SK-N-SH treated with all-trans-retinoic acid at 6 μM for 48 hours (cell line): ENCODE results near the gene TTC28.

Source experiments
- ATAC-seq: fragments of 200-7000 bp; cut with Tn5 transposase; 3 replicates; pipeline ENCODE4 v1.9.1; 2020; ENCODE audit warnings: mild to moderate bottlenecking, moderate library complexity
- ARNTL ChIP-seq: fragments of 450-650 bp; formaldehyde crosslinking; IDR thresholded peaks from 2 replicates; pipeline ENCODE4 v1.5.0; 2020; ENCODE audit warnings: low read depth, mild to moderate bottlenecking, moderate library complexity, borderline replicate concordance
- BACH2 ChIP-seq: fragments of 250-450 bp; sonication (Bioruptor Pico); IDR thresholded peaks from 2 replicates; pipeline ENCODE4 v1.9.0; 2021; ENCODE audit warnings: mild to moderate bottlenecking, borderline replicate concordance
- CSDC2 ChIP-seq: fragments of 250-450 bp; sonication (Bioruptor Pico); IDR thresholded peaks from 2 replicates; pipeline ENCODE4 v1.5.0; 2020; ENCODE audit warnings: mild to moderate bottlenecking, moderate library complexity
- CSRNP3 ChIP-seq: fragments of 250-450 bp; sonication (Bioruptor Pico); IDR thresholded peaks from 2 replicates; pipeline ENCODE4 v1.5.1; 2021; ENCODE audit warnings: mild to moderate bottlenecking, moderate library complexity
- PPARA ChIP-seq: fragments of 250-450 bp; sonication (Bioruptor Pico); IDR thresholded peaks from 2 replicates; pipeline ENCODE4 v1.5.0; 2020; ENCODE audit warnings: mild to moderate bottlenecking, borderline replicate concordance
- RARB ChIP-seq: fragments of 250-450 bp; sonication (Bioruptor Pico); IDR thresholded peaks from 2 replicates; pipeline ENCODE4 v1.8.0; 2021; ENCODE audit warnings: mild to moderate bottlenecking, moderate library complexity
- SNAI2 ChIP-seq: fragments of 250-450 bp; sonication (Bioruptor Pico); IDR thresholded peaks from 2 replicates; pipeline ENCODE4 v1.5.0; 2020; ENCODE audit warnings: mild to moderate bottlenecking, moderate library complexity
- TSHZ2 ChIP-seq: fragments of 250-450 bp; sonication (Bioruptor Pico); IDR thresholded peaks from 2 replicates; pipeline ENCODE4 v1.5.0; 2020; ENCODE audit warnings: mild to moderate bottlenecking, moderate library complexity
- ZC3H10 ChIP-seq: fragments of 250-450 bp; sonication (Bioruptor Pico); IDR thresholded peaks from 2 replicates; pipeline ENCODE4 v1.5.1; 2021; ENCODE audit warnings: mild to moderate bottlenecking, moderate library complexity
- ZFP3 ChIP-seq: fragments of 250-450 bp; sonication (Bioruptor Pico); IDR thresholded peaks from 2 replicates; pipeline ENCODE4 v1.5.0; 2020; ENCODE audit warnings: mild to moderate bottlenecking, moderate library complexity
- ZFP30 ChIP-seq: fragments of 450-650 bp; formaldehyde crosslinking; IDR thresholded peaks from 2 replicates; pipeline ENCODE4 v1.5.0; 2022; ENCODE audit warnings: mild to moderate bottlenecking, moderate library complexity
- ZNF565 ChIP-seq: fragments of 450-650 bp; formaldehyde crosslinking; conservative IDR thresholded peaks from 2 replicates; pipeline ENCODE4 v1.5.0; 2020; ENCODE audit warnings: low read depth, mild to moderate bottlenecking, moderate library complexity
- ZNF70 ChIP-seq: fragments of 450-650 bp; formaldehyde crosslinking; IDR thresholded peaks from 2 replicates; pipeline ENCODE4 v1.5.0; 2020; ENCODE audit warnings: mild to moderate bottlenecking, moderate library complexity
- TF ChIP-seq, protein P1 (sequence below): fragments of 250-450 bp; sonication (Bioruptor Pico); IDR thresholded peaks from 2 replicates; pipeline ENCODE4 v1.8.0; 2020; ENCODE audit warnings: mild to moderate bottlenecking, moderate library complexity, borderline replicate concordance
- TF ChIP-seq, protein P2 (sequence below): fragments of 250-450 bp; sonication (Bioruptor Pico); IDR thresholded peaks from 2 replicates; pipeline ENCODE4 v1.8.0; 2021; ENCODE audit warnings: low read depth, mild to moderate bottlenecking, moderate library complexity, borderline replicate concordance

Gene TTC28

DNA sequence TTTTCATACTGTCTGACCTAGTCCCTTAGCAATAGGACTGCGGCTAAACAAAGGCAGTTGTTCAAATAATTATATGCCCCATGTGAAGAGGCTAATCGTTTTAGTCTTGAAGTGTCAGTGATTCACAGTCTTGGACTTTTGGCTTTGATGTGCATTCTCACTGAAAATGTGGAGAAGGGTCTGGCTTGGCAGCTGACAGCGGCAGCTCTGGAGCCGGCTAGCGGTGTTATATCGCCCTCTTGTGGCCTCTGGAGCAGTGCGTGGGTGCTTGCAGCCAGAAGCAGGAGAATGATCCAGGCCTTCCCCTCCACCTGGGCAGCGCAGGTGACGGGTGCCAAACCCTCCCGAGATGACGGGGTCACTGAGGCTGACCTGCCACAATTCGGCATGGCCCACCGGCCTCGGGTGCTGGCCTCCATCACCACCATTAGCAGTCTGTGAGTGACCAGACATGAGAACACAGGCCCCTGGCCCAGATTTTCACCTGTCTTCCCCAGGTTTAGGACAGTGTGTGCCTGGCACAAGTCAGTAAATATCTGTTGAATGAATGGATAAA, 670.3 kb downstream of the TTC28 start (continued):
- TF ChIP-seq, protein P1, sequence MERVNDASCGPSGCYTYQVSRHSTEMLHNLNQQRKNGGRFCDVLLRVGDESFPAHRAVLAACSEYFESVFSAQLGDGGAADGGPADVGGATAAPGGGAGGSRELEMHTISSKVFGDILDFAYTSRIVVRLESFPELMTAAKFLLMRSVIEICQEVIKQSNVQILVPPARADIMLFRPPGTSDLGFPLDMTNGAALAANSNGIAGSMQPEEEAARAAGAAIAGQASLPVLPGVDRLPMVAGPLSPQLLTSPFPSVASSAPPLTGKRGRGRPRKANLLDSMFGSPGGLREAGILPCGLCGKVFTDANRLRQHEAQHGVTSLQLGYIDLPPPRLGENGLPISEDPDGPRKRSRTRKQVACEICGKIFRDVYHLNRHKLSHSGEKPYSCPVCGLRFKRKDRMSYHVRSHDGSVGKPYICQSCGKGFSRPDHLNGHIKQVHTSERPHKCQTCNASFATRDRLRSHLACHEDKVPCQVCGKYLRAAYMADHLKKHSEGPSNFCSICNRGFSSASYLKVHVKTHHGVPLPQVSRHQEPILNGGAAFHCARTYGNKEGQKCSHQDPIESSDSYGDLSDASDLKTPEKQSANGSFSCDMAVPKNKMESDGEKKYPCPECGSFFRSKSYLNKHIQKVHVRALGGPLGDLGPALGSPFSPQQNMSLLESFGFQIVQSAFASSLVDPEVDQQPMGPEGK = no peak
- TF ChIP-seq BACH2 (CRISPR knock-in tag) = no peak
- no peak for TF ChIP-seq ZC3H10 (CRISPR knock-in tag)
- no peak for TF ChIP-seq RARB (CRISPR knock-in tag)
- no peak for TF ChIP-seq ZFP3 (CRISPR knock-in tag)
- TF ChIP-seq, protein P2, sequence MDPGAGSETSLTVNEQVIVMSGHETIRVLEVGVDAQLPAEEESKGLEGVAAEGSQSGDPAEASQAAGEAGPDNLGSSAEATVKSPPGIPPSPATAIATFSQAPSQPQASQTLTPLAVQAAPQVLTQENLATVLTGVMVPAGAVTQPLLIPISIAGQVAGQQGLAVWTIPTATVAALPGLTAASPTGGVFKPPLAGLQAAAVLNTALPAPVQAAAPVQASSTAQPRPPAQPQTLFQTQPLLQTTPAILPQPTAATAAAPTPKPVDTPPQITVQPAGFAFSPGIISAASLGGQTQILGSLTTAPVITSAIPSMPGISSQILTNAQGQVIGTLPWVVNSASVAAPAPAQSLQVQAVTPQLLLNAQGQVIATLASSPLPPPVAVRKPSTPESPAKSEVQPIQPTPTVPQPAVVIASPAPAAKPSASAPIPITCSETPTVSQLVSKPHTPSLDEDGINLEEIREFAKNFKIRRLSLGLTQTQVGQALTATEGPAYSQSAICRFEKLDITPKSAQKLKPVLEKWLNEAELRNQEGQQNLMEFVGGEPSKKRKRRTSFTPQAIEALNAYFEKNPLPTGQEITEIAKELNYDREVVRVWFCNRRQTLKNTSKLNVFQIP (CRISPR knock-in tag) = no peak
- no peak for TF ChIP-seq ZFP30
- no peak for TF ChIP-seq PPARA (CRISPR knock-in tag)

GRCh38 chr22:28008649-28009048, 671.0 kb downstream of the TTC28 start:
- TF ChIP-seq ZFP3 (CRISPR knock-in tag) = no peak
- TF ChIP-seq, protein P1 = no peak
- TF ChIP-seq ZNF70 (CRISPR knock-in tag) = no peak
- TF ChIP-seq CSRNP3 (CRISPR knock-in tag) = no peak
- TF ChIP-seq PPARA (CRISPR knock-in tag) = no peak
- ATAC-seq = no peak

DNA sequence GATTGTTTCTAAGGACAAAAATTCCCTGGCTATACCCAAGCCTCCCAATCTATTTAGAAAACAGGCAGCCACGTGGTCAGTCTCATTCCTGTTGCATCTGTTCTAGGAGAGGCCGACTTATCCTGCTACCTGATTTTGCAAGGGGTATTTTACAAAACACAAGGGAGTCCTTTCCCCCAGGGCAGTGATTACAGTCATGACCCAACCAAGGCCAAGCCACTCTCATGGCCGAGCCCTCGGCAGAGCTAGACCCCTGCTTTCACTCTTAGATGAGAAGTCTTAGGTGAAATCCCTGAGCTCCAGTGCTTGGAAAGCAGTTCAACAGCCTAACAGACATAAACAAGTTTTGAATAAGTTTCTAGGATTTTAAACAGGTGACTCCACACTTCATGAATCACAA, 671.6 kb downstream of the TTC28 start:
- no peak for ATAC-seq
- TF ChIP-seq ARNTL (CRISPR knock-in tag) (no peak), SNAI2 (no peak), ZNF565 (CRISPR knock-in tag) (no peak)
- TF ChIP-seq, all 23 proteins: peak for 0

DNA sequence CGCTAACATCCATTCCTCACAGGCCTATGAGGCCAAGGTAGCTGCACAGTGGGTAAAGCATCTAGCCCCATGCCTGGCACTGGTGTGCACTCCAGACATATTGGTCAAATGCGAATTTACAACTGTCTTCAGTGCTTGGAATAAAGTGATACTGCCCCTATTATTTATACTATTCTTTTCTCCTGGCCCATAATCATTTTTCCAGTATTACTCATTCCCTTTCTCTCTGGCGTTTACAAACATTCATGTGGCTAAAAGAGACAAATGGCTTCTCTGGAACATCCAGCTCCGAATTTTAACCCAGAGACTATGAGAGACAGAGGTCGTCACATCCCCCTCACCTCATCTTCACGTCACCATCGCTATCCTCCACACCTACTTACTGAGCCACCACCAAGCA, 673.4 kb downstream of the TTC28 start:
- TF ChIP-seq ZFP30 (no peak), TSHZ2 (CRISPR knock-in tag) (no peak), ZFP3 (CRISPR knock-in tag) (no peak), BACH2 (CRISPR knock-in tag) (no peak), ZNF70 (CRISPR knock-in tag) (no peak), ARNTL (CRISPR knock-in tag) (no peak), CSDC2 (CRISPR knock-in tag) (no peak), RARB (CRISPR knock-in tag) (no peak)
- TF ChIP-seq, protein P1 = no peak
- ATAC-seq = no peak
